ENCODE results near the gene BIRC2. TPM values are rescaled to one million over a fixed set of nuclear protein-coding genes. Genes with fewer than 3 reads are reported as not detected.

BIRC2 gene
- total RNA-seq, 1 experiment from 2014 or later = 28.2 TPM

DNA sequence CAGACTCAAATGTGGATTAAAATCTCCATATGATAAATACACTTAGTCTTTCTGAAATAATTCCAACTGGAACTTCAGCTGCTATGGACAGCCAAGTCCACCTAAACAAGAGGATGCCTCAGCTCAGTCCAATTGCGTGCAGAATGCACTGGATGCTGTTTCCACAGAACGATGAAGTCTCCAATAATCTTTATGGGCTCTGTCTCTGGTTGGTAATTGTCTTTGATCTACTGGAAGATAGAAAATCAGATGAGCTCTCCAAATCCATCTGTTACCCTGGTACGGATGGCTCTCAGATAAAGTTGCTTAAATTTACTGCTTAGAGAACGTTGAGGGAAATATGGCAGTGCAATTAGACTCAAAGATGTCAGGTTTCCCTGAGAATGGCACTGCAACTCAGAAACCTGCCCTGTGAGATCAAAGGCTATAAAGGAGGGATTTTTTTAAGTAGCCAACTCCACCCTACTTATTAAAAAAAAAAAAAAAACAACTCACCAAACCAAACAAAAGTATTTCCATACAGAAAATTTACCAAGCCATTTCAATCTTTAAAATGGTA lies 30.6 kb upstream of the BIRC2 start:
- Mint-ChIP-seq H3K4me3 (no peak overlapping the region), H3K27ac (0 out of 7 replicates have a peak overlapping the region, but pooled peaks of 1 of the 3 experiments have one; percentile 43), H3K9me3 (no peaks in the 10 kb centered on the region), H3K27me3 (ENCODE audit: low read depth) (peaks cover 27% of the 10 kb centered on the region), H3K4me1 (peaks cover 6% of the 10 kb centered on the region in 2 experiments; a peak in 3 of 4 replicates), H3K36me3 (ENCODE audit: insufficient read depth in 1 of 3, low read depth in 3 of 3) (no peaks in the 10 kb centered on the region)
- TF ChIP-seq, protein P1, sequence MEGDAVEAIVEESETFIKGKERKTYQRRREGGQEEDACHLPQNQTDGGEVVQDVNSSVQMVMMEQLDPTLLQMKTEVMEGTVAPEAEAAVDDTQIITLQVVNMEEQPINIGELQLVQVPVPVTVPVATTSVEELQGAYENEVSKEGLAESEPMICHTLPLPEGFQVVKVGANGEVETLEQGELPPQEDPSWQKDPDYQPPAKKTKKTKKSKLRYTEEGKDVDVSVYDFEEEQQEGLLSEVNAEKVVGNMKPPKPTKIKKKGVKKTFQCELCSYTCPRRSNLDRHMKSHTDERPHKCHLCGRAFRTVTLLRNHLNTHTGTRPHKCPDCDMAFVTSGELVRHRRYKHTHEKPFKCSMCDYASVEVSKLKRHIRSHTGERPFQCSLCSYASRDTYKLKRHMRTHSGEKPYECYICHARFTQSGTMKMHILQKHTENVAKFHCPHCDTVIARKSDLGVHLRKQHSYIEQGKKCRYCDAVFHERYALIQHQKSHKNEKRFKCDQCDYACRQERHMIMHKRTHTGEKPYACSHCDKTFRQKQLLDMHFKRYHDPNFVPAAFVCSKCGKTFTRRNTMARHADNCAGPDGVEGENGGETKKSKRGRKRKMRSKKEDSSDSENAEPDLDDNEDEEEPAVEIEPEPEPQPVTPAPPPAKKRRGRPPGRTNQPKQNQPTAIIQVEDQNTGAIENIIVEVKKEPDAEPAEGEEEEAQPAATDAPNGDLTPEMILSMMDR (conservative IDR thresholded peaks at IDR 0.05) = no peak
- H3K79me1 ChIP-seq (ENCODE audit: insufficient read depth, low read depth, low read length, poor library complexity, severe bottlenecking) = no peaks in the 10 kb centered on the region
- no peaks in the 10 kb centered on the region for H3K79me2 ChIP-seq (ENCODE audit: insufficient read depth, low read length)
- H3K56ac ChIP-seq (ENCODE audit: insufficient read length, low read depth, low read length) = no peak overlapping the region
- no peak overlapping the region for H3K4me2 ChIP-seq (ENCODE audit: insufficient read depth, insufficient read length, low read length)
- H2BK120ac ChIP-seq (ENCODE audit: low read depth, low read length, poor library complexity, severe bottlenecking) = no peak overlapping the region
- H3K23ac ChIP-seq (ENCODE audit: insufficient read length, low read depth, low read length) = no peak overlapping the region
- H4K5ac ChIP-seq (ENCODE audit: insufficient read length, low read depth, low read length) = no peak overlapping the region
- peaks cover 2% of the 10 kb centered on the region; the same call in 1 of the 2 replicates for H3K4me1 ChIP-seq (ENCODE audit: insufficient read depth, low read length)
- no peak for DNase-seq
- H2BK12ac ChIP-seq (ENCODE audit: insufficient read length, low read depth, low read length) = no peak overlapping the region
- no peak overlapping the region for H3K9ac ChIP-seq (ENCODE audit: extremely low read depth, insufficient read length, low read length)
- H2BK15ac ChIP-seq (ENCODE audit: low read depth, low read length) = no peak overlapping the region
- H4K91ac ChIP-seq (ENCODE audit: insufficient read length, low read depth, low read length) = no peak overlapping the region
- peaks cover 8% of the 10 kb centered on the region for H3K23me2 ChIP-seq (ENCODE audit: insufficient read length, low read depth, low read length, poor library complexity, severe bottlenecking)
- H3K14ac ChIP-seq (ENCODE audit: insufficient read depth, low read length) = no peak overlapping the region
- no peaks in the 10 kb centered on the region for H4K20me1 ChIP-seq (ENCODE audit: control insufficient read depth, insufficient read depth, insufficient read length)
- WGBS (ENCODE audit: extremely low coverage, insufficient read length, low lambda C conversion rate) = no CpG with 5 or more reads among the region's 4 CpGs
- H2AFZ ChIP-seq (ENCODE audit: low read length) = no peak overlapping the region
- no peak overlapping the region for H3K18ac ChIP-seq (ENCODE audit: insufficient read length, low read depth, low read length)
- no peak overlapping the region for H4K8ac ChIP-seq (replicated peaks; ENCODE audit: insufficient read length, low read depth, low read length)
- no peak overlapping the region for H2AK5ac ChIP-seq (ENCODE audit: insufficient read length, low read length)
- no peak overlapping the region for H3K27ac ChIP-seq (ENCODE audit: insufficient read length, low read depth, low read length)
- H3K27me3 ChIP-seq (ENCODE audit: insufficient read depth, low read length) = no peaks in the 10 kb centered on the region; the same call in 1 of the 2 replicates
- H2BK5ac ChIP-seq (ENCODE audit: insufficient read length, low read length) = no peak overlapping the region
- no peak overlapping the region for H3K4ac ChIP-seq (ENCODE audit: low read depth, low read length)
- no peaks in the 10 kb centered on the region for H3K9me3 ChIP-seq (ENCODE audit: control insufficient read depth, low read depth, low read length)
- no peak overlapping the region for H3T11ph ChIP-seq (ENCODE audit: low read length)
- H2BK20ac ChIP-seq (ENCODE audit: low read depth, low read length, poor library complexity, severe bottlenecking) = no peak overlapping the region
